ENCODE measurements around the gene TNFRSF18.
"Not testable (repeated sequence)": the region's sequence is repeated elsewhere in the genome, so short reads cannot be mapped to it uniquely, and the experiment has no call there.

GRCh38 chr1:1176063-1176761 is 30.2 kb downstream of the TNFRSF18 start:
- TF ChIP-seq, protein P1, sequence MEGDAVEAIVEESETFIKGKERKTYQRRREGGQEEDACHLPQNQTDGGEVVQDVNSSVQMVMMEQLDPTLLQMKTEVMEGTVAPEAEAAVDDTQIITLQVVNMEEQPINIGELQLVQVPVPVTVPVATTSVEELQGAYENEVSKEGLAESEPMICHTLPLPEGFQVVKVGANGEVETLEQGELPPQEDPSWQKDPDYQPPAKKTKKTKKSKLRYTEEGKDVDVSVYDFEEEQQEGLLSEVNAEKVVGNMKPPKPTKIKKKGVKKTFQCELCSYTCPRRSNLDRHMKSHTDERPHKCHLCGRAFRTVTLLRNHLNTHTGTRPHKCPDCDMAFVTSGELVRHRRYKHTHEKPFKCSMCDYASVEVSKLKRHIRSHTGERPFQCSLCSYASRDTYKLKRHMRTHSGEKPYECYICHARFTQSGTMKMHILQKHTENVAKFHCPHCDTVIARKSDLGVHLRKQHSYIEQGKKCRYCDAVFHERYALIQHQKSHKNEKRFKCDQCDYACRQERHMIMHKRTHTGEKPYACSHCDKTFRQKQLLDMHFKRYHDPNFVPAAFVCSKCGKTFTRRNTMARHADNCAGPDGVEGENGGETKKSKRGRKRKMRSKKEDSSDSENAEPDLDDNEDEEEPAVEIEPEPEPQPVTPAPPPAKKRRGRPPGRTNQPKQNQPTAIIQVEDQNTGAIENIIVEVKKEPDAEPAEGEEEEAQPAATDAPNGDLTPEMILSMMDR (optimal IDR thresholded peaks at IDR 0.05 in 1 of 3, IDR thresholded peaks at IDR 0.05 in 1 of 3, conservative IDR thresholded peaks at IDR 0.05 in 1 of 3; ENCODE audit: extremely low read depth in 1 of 3, insufficient read depth in 2 of 3, low read length in 3 of 3) = not testable (repeated sequence)
- not testable (repeated sequence) for TF ChIP-seq EZH2 (IDR thresholded peaks at IDR 0.05; ENCODE audit: low read length)

All from keratinocyte (primary cell).